ENCODE results near the gene CCDC157. TPM values are rescaled to one million over a fixed set of nuclear protein-coding genes. Genes with fewer than 3 reads are reported as not detected.

Gene CCDC157
- polyA plus RNA-seq, 1 of the 3 experiments (the other 2 are of a cell fraction) = 5.8 TPM

GRCh38 chr22:30423959-30424533 lies 67.2 kb downstream of the CCDC157 start (continued):
- TF ChIP-seq RAD21 (IDR thresholded peaks at IDR 0.05; ENCODE audit: low read length) = no peak
- peak; percentile 86 for TF ChIP-seq MXI1 (IDR thresholded peaks at IDR 0.05; ENCODE audit: low read depth, low read length)
- no peak for TF ChIP-seq MEF2A (IDR thresholded peaks at IDR 0.05; ENCODE audit: borderline replicate concordance, low read depth)
- peak; percentile 96 for TF ChIP-seq USF1 (IDR thresholded peaks at IDR 0.05; ENCODE audit: borderline replicate concordance, low read depth)
- TF ChIP-seq YY1 (IDR thresholded peaks at IDR 0.05; ENCODE audit: low read depth) = peak; percentile 99
- TF ChIP-seq MAX (IDR thresholded peaks at IDR 0.05; ENCODE audit: low read depth) = peak; percentile 92
- peak; percentile 72 for TF ChIP-seq PBX3 (IDR thresholded peaks at IDR 0.05)
- TF ChIP-seq EZH2phosphoT487 (IDR thresholded peaks at IDR 0.05; ENCODE audit: borderline replicate concordance, low read depth) = no peak
- TF ChIP-seq FOSL2 (IDR thresholded peaks at IDR 0.05; ENCODE audit: borderline replicate concordance, low read depth) = no peak

GRCh38 chr22:30424534-30425326 lies 67.9 kb downstream of the CCDC157 start:
- no peak for DNase-seq
- peak overlapping the region; percentile 71 to 72 for H3K4me3 ChIP-seq (ENCODE audit: low read depth in 2 of 2, low read length in 1 of 2)
- WGBS (ENCODE audit: low lambda C conversion rate) = 65% methylated on average over 16 of the region's 20 CpGs
- H3K9me2 ChIP-seq = no peaks in the 10 kb centered on the region
- CTCF ChIA-PET = interaction anchor here (0.7 to 3.7 kb wide), 13 partner anchors 11 to 182 kb away, joined by 3 to 20 read pairs (median 4); partner anchors contain the start of genes RNF215, SEC14L2 and TCN2
- H3K4me2 ChIP-seq = peak overlapping the region; percentile 97
- H3K9me3 ChIP-seq = no peaks in the 10 kb centered on the region
- peak overlapping the region; percentile 69; the same call in 1 of the 2 replicates for H2AFZ ChIP-seq (ENCODE audit: low read depth)
- no peaks in the 10 kb centered on the region for H3K27me3 ChIP-seq (ENCODE audit: insufficient read depth)
- peaks cover 0 to 5% of the 10 kb centered on the region in 2 experiments for H3K36me3 ChIP-seq (replicated peaks in 1 of 2; ENCODE audit: control insufficient read depth in 1 of 2, insufficient read depth in 2 of 2, low read length in 1 of 2)
- H3F3A ChIP-seq (replicated peaks; ENCODE audit: insufficient read depth) = peaks cover 48% of the 10 kb centered on the region
- peak overlapping the region; percentile 97 to 99 for H3K27ac ChIP-seq (ENCODE audit: low read depth in 2 of 2, low read length in 1 of 2)
- POLR2A ChIA-PET = interaction anchor here (0.7 to 2.0 kb wide), 6 partner anchors 9 to 167 kb away, joined by 3 to 19 read pairs (median 4); partner anchors contain the start of genes CCDC157, PES1, SEC14L2 and SF3A1
- no peaks in the 10 kb centered on the region for H4K20me1 ChIP-seq (ENCODE audit: insufficient read depth)
- H3K79me2 ChIP-seq (ENCODE audit: insufficient read depth) = peaks cover 4% of the 10 kb centered on the region; the same call in 1 of the 2 replicates
- H3K9ac ChIP-seq = peak overlapping the region; percentile 74
- H3K4me1 ChIP-seq (ENCODE audit: control insufficient read depth in 1 of 2, insufficient read depth in 2 of 2, low read depth in 1 of 2, low read length in 1 of 2) = peaks cover 38 to 46% of the 10 kb centered on the region in 2 experiments
- no peak for TF ChIP-seq FOXM1 (IDR thresholded peaks at IDR 0.05; ENCODE audit: low read depth)
- no peak for TF ChIP-seq MXI1 (IDR thresholded peaks at IDR 0.05; ENCODE audit: low read depth, low read length)
- TF ChIP-seq NFIC (IDR thresholded peaks at IDR 0.05; ENCODE audit: borderline replicate concordance) = no peak
- no peak for TF ChIP-seq TCF12 (IDR thresholded peaks at IDR 0.05)
- no peak for TF ChIP-seq RFX5 (IDR thresholded peaks at IDR 0.05; ENCODE audit: low read length)
- TF ChIP-seq TEAD4 (IDR thresholded peaks at IDR 0.05; ENCODE audit: borderline replicate concordance, insufficient read depth) = no peak
- TF ChIP-seq MEF2A (IDR thresholded peaks at IDR 0.05; ENCODE audit: borderline replicate concordance, low read depth) = no peak
- TF ChIP-seq CHD2 (IDR thresholded peaks at IDR 0.05; ENCODE audit: low read length, partially characterized antibody) = no peak
- TF ChIP-seq JUND (IDR thresholded peaks at IDR 0.05) = no peak
- no peak for TF ChIP-seq NRF1 (IDR thresholded peaks at IDR 0.05; ENCODE audit: low read depth, low read length)
- no peak for TF ChIP-seq RCOR1 (IDR thresholded peaks at IDR 0.05; ENCODE audit: low read length)
- TF ChIP-seq REST (IDR thresholded peaks at IDR 0.05; ENCODE audit: low read depth, low read length) = no peak
- no peak for TF ChIP-seq IRF3 (IDR thresholded peaks at IDR 0.05; ENCODE audit: low read depth, low read length)
- TF ChIP-seq MAX (IDR thresholded peaks at IDR 0.05; ENCODE audit: low read depth) = no peak
- TF ChIP-seq RXRA (IDR thresholded peaks at IDR 0.05; ENCODE audit: borderline replicate concordance, low read depth) = no peak
